HuH-7 (cell line): ENCODE measurements around the gene ATF5.
A peak's percentile ranks its signal among the peaks of the same experiment; 100 is the strongest.

ENCODE experiments used
- DNase-seq: peaks from one replicate; pipeline ENCODE4 v3.0.0; 2011; ENCODE audit warnings: low spot score

Gene ATF5

GRCh38 chr19:49929121-49929610, at the start of gene ATF5, which contains the start of gene NUP62:
Gene ATF5, plus strand, starts transcription at chr19:49929205. Its CDS starts 1,646 bp downstream, at chr19:49930851.
Gene NUP62, minus strand, starts transcription at chr19:49929504. Its CDS starts 19,697 bp downstream, at chr19:49909807.
- DNase-seq, result peak; percentile 98

DNA sequence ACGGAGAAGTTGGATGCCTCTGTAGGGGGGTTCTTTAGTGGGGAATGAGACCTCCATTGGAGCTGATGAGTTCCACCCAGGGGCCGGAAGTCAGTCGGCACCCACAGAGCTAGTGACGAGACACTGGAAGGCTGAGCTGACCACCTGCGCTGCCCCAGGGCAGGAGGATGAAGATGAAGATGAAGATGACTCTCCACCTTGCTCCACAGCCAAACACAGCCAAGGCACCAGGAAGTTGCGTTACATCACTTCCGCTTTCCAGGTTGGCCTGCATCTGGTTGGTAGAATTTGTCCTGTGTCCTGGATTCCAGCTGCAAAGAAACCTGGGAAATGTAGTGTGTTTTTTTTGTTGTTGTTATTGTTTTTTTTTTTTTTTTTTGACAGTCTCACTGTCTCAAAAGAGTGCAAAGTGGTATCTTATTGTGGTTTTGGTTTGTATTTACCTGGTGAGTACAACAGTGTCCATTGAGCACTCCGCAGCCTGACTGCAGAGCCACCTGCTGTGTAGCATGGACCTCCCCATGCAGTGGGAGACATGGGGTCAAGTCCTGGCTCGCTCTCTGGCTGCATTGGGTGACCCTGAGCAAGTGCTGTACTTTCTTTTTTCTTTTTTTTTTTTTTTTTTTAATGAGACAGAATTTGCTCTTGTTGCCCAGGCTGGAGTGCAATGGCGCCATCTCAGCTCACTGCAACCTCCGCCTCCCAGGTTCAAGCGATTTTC, 49.6 kb upstream of the ATF5 start:
- no peak for DNase-seq

- no peak for DNase-seq
Measured at GRCh38 chr19:49880162-49880869, 48.7 kb upstream of the ATF5 start.

- DNase-seq, result no peak
Measured at GRCh38 chr19:49881186-49881585, 47.8 kb upstream of the ATF5 start.

- DNase-seq, result no peak
Measured at GRCh38 chr19:49881672-49882394, 47.2 kb upstream of the ATF5 start.

- DNase-seq, result no peak
Measured at GRCh38 chr19:49882643-49883042, 46.4 kb upstream of the ATF5 start.

GRCh38 chr19:49883094-49883493, 45.9 kb upstream of the ATF5 start:
- DNase-seq, result no peak

- no peak for DNase-seq
Measured at GRCh38 chr19:49884109-49884508, 44.9 kb upstream of the ATF5 start.

DNA sequence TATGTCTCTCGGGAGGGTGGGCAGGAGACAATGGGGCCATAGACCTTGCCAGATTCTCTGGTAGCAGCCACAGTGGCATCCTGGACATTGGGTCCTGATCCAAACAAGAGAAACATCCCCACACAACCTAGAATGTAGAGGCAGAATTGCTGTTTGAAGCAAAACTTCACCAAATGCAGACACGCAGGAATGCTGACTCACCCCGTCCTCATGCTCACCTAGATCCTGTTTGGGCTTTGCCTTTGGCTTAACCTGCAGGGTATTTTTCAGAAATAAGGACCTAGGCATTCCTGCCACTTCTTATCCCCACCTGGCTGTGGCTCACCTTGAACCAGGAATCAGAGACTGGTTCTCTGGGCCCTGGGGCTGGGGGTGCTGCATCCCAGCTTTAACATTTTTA, 44.2 kb upstream of the ATF5 start:
- DNase-seq, result no peak

DNA sequence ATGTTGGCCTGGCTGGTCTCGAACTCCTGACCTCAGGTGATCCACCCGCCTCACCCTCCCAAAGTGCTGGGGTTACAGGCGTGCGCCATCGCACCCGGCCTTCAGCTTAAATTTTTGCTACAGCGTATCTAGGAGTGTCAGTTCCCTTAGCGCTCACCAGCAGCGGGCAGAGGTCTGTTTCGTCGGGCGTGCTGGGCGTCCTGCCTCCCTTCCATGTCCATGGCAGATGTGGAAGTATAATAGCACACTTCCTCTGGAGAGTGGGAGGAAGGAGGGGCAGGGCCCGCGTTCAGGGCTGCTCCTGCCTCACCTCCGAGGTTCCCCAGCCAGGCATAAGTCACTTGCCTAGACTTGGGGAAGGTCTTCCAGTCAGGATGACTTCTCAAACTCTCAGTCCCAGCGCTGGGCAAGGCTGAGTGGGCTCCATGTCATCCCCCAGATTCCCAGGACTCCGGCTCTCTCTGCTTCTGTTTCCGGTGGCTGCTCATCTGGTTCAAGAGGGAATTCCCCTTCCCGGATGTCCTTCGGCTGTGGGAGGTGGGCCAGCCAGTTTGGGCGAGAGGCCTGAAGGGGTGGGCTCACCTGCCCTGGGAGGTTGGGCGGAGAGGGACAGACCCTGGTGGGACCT, 41.9 kb upstream of the ATF5 start:
- DNase-seq, result no peak

GRCh38 chr19:49887665-49888509, 41.1 kb upstream of the ATF5 start:
- no peak for DNase-seq

DNA sequence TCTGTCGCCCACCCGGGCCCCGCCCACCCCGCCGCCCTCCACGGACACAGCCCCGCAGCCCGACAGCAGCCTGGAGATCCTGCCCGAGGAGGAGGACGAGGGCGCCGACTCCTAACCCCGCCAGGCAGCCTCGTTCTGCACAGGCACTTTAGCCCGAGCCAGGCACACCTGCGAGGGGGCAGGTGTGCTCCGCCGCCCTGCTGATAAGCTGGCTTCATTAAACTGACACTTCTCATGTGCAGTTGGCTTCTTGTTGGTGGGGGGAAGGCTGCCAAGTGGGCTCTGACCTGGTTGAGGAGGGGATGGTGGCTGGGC, 40.5 kb upstream of the ATF5 start:
- no peak for DNase-seq

DNA sequence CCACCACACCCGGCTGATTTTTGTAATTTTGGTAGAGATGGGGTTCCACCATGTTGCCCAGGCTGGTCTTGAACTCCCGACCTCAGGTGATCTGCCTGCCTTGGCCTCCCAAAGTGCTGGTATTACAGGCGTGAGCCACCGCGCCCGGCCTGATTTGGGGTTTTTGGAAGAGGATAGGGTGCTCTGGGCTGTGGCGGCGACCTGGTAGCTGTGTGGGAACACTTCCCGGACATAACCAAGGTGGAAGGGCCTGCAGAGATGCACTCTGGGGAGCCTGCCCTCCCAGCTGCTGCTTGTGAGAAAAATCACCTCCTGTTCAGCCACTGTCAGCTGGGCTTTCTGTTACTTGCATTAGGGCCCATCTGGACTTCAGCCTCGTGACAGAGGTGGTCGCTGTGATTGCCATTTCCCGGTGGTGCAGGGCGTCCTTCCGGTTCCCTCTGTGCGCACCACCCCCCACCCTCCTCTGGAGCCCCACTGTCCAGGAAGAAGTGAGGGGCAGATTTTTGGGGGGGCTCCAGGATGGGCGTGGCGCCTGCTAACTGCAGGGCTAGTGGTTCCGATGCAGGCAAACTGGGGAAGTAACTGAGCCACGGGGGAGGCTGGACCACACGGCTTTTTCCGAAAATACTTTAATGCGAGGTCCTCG, 39.8 kb upstream of the ATF5 start:
- DNase-seq, result no peak

DNA sequence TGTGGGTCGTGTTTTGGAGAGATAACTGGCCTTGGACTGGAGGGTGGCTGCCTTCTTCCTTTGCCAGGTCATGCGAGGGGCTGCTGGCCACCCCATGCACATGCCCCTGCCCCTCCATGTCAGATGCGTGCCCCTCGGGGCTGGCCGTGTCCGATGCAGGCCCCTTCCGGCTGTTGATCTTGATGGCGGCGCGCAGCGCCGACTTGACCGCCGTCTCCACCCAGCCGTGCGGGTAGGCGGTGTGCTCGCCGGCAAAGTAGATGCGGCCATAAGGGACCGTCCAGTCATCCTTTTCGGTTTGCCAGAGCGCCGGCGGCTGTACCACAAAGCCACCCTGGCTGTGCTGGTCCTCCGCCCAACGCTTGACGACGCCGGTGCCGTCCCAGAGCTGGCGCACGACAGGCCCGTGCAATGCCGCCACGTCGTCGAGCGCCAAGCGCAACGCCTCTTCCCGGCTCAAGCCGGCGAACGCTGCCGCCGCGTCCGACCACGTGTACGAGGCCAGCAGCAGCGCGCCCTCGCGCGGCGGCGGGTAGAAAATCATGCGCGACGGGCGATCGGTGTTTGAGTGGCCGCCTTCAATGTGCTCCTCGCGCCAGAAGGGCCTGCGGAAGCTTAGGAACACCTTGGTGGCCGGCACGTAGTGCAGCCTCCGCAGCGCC, 39.2 kb upstream of the ATF5 start:
- no peak for DNase-seq

DNA sequence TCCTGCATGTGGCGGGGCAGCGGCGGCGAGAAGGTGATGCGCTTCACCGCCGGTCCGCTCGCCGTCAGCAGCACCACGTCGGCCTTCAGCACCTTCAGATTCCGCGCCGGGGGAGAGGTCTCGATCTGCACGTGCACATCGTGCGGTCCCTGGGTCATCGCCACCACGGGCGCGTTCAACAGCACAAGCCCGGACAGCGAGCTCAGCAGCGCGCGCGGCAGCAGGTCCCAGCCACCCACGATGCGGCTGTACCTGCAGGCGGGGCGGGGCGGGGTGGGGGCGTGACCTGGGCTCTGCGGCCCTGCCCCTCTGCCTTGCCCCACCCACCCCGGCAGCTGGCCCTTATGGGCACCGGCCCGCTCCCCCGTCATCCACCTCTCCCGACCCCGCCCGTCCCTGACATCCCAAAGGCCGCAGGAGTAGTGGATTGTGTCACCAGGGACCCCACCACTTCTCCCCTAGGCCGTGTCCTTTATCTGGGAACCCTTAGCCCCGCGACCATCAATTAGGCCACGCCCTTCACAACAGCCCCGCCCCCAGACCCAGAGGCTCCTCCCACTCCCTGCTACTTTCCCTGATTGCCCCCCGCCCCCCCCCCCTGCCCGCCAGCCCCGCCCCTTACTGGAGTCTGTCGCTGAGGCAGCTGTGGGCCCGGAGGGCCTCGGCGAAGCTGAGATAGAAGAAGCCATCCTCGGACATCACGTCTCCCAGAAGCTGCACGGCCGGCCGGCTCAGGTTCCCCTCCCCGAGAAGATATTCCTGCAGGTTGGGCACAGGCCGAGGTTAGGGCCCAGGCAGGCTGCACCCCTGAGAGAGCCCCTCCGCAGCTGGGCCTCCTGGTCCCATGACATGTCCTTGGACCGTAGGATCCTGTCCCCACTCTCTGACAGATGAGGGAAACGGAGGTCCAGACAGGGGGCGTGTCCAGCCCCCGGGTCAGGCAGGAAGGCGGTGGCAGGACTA, 38.4 kb upstream of the ATF5 start:
- no peak for DNase-seq

DNA sequence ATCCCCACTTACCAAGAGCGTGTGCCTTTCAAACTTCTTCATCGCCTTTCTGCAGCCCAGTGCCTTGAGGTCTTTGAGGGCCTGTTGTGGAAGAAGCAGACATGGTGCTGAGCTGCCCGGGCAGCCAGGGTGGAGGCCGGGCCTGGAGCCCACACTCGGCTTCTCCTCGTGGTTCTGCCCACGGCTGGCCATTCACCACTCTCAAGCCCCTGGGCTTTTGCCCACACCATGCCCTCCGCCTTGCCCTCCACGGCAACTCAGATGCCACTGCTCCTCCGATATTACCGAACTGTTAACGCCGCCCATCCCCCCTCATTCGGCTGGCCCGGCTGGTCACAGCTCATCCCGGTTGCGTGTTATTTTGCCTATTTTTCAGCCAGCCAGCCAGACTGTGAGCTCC, 37.6 kb upstream of the ATF5 start:
- DNase-seq, result no peak

DNA sequence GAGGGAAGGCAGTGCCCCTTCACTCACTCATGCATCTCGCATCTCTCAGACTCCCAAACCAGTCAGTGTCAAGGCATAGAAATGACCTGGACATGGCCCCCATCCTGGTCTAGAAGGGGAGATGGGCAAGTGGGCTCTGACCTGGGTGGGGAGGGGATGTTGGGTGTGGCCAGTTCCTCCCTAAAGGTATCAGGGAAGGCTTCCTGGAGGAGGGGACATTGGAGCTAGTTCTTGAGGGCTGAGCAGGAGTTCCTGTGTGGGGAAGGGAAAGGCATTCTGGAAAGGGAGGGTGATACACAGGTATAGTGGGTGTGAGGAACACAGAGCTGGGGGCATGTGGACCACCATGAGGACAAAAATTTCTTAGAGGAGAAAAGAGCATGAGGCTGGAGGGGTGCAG, 36.3 kb upstream of the ATF5 start:
- no peak for DNase-seq

DNA sequence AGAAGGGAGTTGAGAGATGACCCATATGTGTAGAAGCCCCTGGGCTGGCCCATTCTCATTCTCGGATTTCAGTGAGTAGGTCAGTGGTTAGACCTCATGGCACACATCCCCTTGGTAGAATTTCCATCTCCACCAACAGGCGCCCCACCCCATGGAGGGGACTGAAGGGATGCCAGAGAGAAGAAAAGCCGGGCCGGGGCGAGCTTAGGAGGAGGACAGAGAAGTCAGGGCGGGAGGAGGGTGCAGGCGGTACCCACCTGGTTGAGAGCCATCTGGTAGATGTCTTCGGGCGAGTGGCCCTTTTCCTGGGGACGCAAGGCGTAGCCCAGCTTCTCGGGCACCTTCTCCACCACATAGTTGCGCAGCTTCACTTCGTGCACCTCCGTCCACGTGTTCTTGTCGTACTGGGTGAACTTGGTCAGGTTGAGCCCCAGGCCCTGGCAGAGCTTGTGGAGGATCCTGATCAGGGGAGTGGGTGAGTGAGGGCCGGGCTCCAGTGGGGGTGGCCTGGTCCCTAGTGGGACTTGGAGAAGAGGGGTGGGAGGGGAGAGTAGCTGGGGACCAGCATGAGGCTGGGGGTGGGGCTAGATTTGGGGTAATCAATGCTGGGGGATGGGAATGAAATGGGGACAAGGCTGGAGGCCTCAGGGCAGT, 34.9 kb upstream of the ATF5 start:
- no peak for DNase-seq
